Astrocyte (in vitro differentiated cells and primary cell): ENCODE measurements around the gene ATP1A3. TPM values are rescaled to one million over a fixed set of nuclear protein-coding genes. Genes with fewer than 3 reads are reported as not detected.
A peak's percentile ranks its signal among the peaks of the same experiment; 100 is the strongest.

Source experiments
- DNase-seq: peaks from one replicate; pipeline ENCODE4 v3.0.0-alpha.2; 2010; ENCODE audit warnings: low read depth
- FAIRE-seq: peaks from 2 replicates; lab custom pipeline; 2011; peaks lifted over from hg19 to GRCh38; lab: Jason Lieb, UNC
- H2AFZ ChIP-seq: 2 replicates; pipeline ENCODE4 v1.6.0; 2012; ENCODE audit warnings: low read depth, low read length, inconsistent platforms
- H3K27ac ChIP-seq: 2 replicates; pipeline ENCODE4 v1.5.1; 2011; ENCODE audit warnings: low read depth, low read length, inconsistent platforms
- H3K27me3 ChIP-seq: 2 replicates; pipeline ENCODE4 v1.6.0; 2011; ENCODE audit warnings: low read length, inconsistent platforms; ENCODE audit not compliant: insufficient read depth
- H3K36me3 ChIP-seq: 2 replicates; pipeline ENCODE4 v1.5.1; 2011; ENCODE audit warnings: low read length, inconsistent platforms; ENCODE audit not compliant: insufficient read depth
- H3K4me1 ChIP-seq: 2 replicates; pipeline ENCODE4 v1.5.1; 2011; ENCODE audit warnings: low read length, inconsistent platforms; ENCODE audit not compliant: insufficient read depth
- H3K4me2 ChIP-seq: 2 replicates; pipeline ENCODE4 v1.6.0; 2012; ENCODE audit warnings: low read length, inconsistent platforms
- H3K4me3 ChIP-seq: 2 replicates; pipeline ENCODE4 v1.5.1; 2011; ENCODE audit warnings: low read depth, mild to moderate bottlenecking, low read length, inconsistent platforms; ENCODE audit not compliant: insufficient read depth
- H3K79me2 ChIP-seq: 2 replicates; pipeline ENCODE4 v1.6.0; 2012; ENCODE audit warnings: mild to moderate bottlenecking, low read length, inconsistent platforms; ENCODE audit not compliant: insufficient read depth
- H3K9ac ChIP-seq: 2 replicates; pipeline ENCODE4 v1.6.0; 2012; ENCODE audit warnings: mild to moderate bottlenecking, low read length, inconsistent platforms
- H3K9me3 ChIP-seq: 2 replicates; pipeline ENCODE4 v1.5.1; 2012; ENCODE audit warnings: low read depth, mild to moderate bottlenecking, low read length, inconsistent platforms; ENCODE audit not compliant: insufficient read depth
- H4K20me1 ChIP-seq: 2 replicates; pipeline ENCODE4 v1.6.0; 2012; ENCODE audit warnings: low read length, inconsistent platforms; ENCODE audit not compliant: insufficient read depth
- H3K27ac Mint-ChIP-seq: one replicate; pipeline ENCODE4 v1.8.0; 2021; ENCODE audit warnings: mild to moderate bottlenecking, mixed read lengths; ENCODE audit not compliant: unreplicated experiment
- H3K27me3 Mint-ChIP-seq: one replicate; pipeline ENCODE4 v1.8.0; 2021; ENCODE audit warnings: low read depth, mixed read lengths; ENCODE audit not compliant: unreplicated experiment
- H3K36me3 Mint-ChIP-seq: one replicate; pipeline ENCODE4 v1.8.0; 2021; ENCODE audit warnings: low read depth, mixed read lengths; ENCODE audit not compliant: unreplicated experiment
- H3K4me1 Mint-ChIP-seq: one replicate; pipeline ENCODE4 v1.8.0; 2021; ENCODE audit warnings: low read depth, mixed read lengths; ENCODE audit not compliant: unreplicated experiment
- H3K4me3 Mint-ChIP-seq: one replicate; pipeline ENCODE4 v1.8.0; 2021; ENCODE audit warnings: mild to moderate bottlenecking, moderate library complexity, mixed read lengths; ENCODE audit not compliant: unreplicated experiment
- H3K9me3 Mint-ChIP-seq: one replicate; pipeline ENCODE4 v1.8.0; 2021; ENCODE audit warnings: mild to moderate bottlenecking, mixed read lengths; ENCODE audit not compliant: unreplicated experiment
- CTCF ChIP-seq: IDR thresholded peaks from 2 replicates; pipeline ENCODE4 v1.5.1; 2011; ENCODE audit warnings: low read depth, mild to moderate bottlenecking, inconsistent platforms, low read length, moderate library complexity; ENCODE audit not compliant: insufficient read depth
- EZH2 ChIP-seq: IDR thresholded peaks from 2 replicates; pipeline ENCODE4 v1.6.1; 2012; ENCODE audit warnings: mild to moderate bottlenecking, low read length, inconsistent platforms; ENCODE audit not compliant: insufficient read depth
- total RNA-seq: library from RNA; stranded (reverse); gene quantifications from 2 replicates; pipeline ENCODE4 v1.2.1, GENCODE V29; 2021

Gene ATP1A3
- total RNA-seq, 1 donor from 2014 or later = 3.4 TPM

GRCh38 chr19:41997851-41998229 lies 3.8 kb upstream of the ATP1A3 start:
- H3K27me3 ChIP-seq = peaks cover 48% of the 10 kb centered on the region
- TF ChIP-seq CTCF (no peak), EZH2 (no peak)
- no peaks in the 10 kb centered on the region for H3K9me3 ChIP-seq
- no peak for FAIRE-seq
- H3K27ac ChIP-seq = no peak overlapping the region
- H3K4me2 ChIP-seq = no peak overlapping the region
- Mint-ChIP-seq H3K9me3 (peaks cover 11% of the 10 kb centered on the region), H3K36me3 (peaks cover 15% of the 10 kb centered on the region), H3K4me1 (peaks cover 8% of the 10 kb centered on the region), H3K4me3 (peak overlapping the region; percentile 70), H3K27me3 (peaks cover 79% of the 10 kb centered on the region), H3K27ac (no peak overlapping the region)
- H3K9ac ChIP-seq = no peak overlapping the region
- peaks cover 13% of the 10 kb centered on the region for H4K20me1 ChIP-seq
- no peaks in the 10 kb centered on the region for H3K36me3 ChIP-seq
- H3K4me1 ChIP-seq = no peaks in the 10 kb centered on the region
- H3K4me3 ChIP-seq = no peak overlapping the region
- no peak for DNase-seq
- H2AFZ ChIP-seq = no peak overlapping the region
- H3K79me2 ChIP-seq = no peaks in the 10 kb centered on the region

- TF ChIP-seq CTCF = no peak
- peak; percentile 30 for TF ChIP-seq EZH2
- no peak overlapping the region for H3K27ac Mint-ChIP-seq
- no peak overlapping the region for H2AFZ ChIP-seq
- peak overlapping the region; percentile 60 for H3K4me2 ChIP-seq
- H3K9me3 Mint-ChIP-seq = peaks cover 11% of the 10 kb centered on the region
- H3K4me1 ChIP-seq = no peaks in the 10 kb centered on the region
- peaks cover 80% of the 10 kb centered on the region for H3K27me3 Mint-ChIP-seq
- H3K4me1 Mint-ChIP-seq = peaks cover 8% of the 10 kb centered on the region
- H3K4me3 Mint-ChIP-seq = peak overlapping the region; percentile 70
- peak; percentile 10 for DNase-seq
- FAIRE-seq = no peak
- H3K36me3 ChIP-seq = no peaks in the 10 kb centered on the region
- H3K79me2 ChIP-seq = no peaks in the 10 kb centered on the region
- H3K27ac ChIP-seq = no peak overlapping the region
- H3K9me3 ChIP-seq = no peaks in the 10 kb centered on the region
- peaks cover 52% of the 10 kb centered on the region for H3K27me3 ChIP-seq
- peaks cover 13% of the 10 kb centered on the region for H4K20me1 ChIP-seq
- peaks cover 15% of the 10 kb centered on the region for H3K36me3 Mint-ChIP-seq
- H3K9ac ChIP-seq = no peak overlapping the region
- H3K4me3 ChIP-seq = no peak overlapping the region
Observed at GRCh38 chr19:41997121-41997850, 3.3 kb upstream of the ATP1A3 start.
